ENCODE data around the gene NBAS. TPM values are rescaled to one million over a fixed set of nuclear protein-coding genes. Genes with fewer than 3 reads are reported as not detected.

The NBAS gene
- total and polyA plus RNA-seq, 8 donors = 14.5 to 96.2 (median 41.2) TPM

GRCh38 chr2:15272942-15273341, 288.2 kb downstream of the NBAS start:
- H3K9me3 ChIP-seq = no peaks in the 10 kb centered on the region
- H3K27me3 ChIP-seq = no peaks in the 10 kb centered on the region
- intact Hi-C loops (cut with DNase I; ENCODE audit: low total_unique reads) = no loop called here
- DNase-seq = no peak
- H3K36me3 ChIP-seq = peaks cover 0 to 28% (median 23%) of the 10 kb centered on the region in 4 donors
- H3K27ac ChIP-seq = no peak overlapping the region
- 63 to 91% (median 72%) methylated on average over 4 of the region's 4 CpGs for WGBS, 5 donors
- no peak for TF ChIP-seq EP300 (IDR thresholded peaks at IDR 0.05)
- no peak for TF ChIP-seq CTCF (IDR thresholded peaks at IDR 0.05)
- no peak for TF ChIP-seq POLR2A (IDR thresholded peaks at IDR 0.05)
- TF ChIP-seq POLR2AphosphoS5 (IDR thresholded peaks at IDR 0.05) = no peak
- peaks cover 0 to 26% (median 8%) of the 10 kb centered on the region in 4 donors for H3K4me1 ChIP-seq
- no peak overlapping the region for H3K4me3 ChIP-seq

- no peaks in the 10 kb centered on the region for H3K9me3 ChIP-seq
- intact Hi-C loops (cut with DNase I; ENCODE audit: low total_unique reads) = no loop called here
- no peak overlapping the region for H3K4me3 ChIP-seq
- no peak for DNase-seq
- TF ChIP-seq EP300 (IDR thresholded peaks at IDR 0.05) (no peak), POLR2A (IDR thresholded peaks at IDR 0.05) (no peak), CTCF (IDR thresholded peaks at IDR 0.05) (no peak), POLR2AphosphoS5 (IDR thresholded peaks at IDR 0.05) (no peak)
- no peaks in the 10 kb centered on the region for H3K27me3 ChIP-seq
- H3K4me1 ChIP-seq = peaks cover 0 to 26% (median 8%) of the 10 kb centered on the region in 4 donors
- peaks cover 0 to 28% (median 23%) of the 10 kb centered on the region in 4 donors for H3K36me3 ChIP-seq
- H3K27ac ChIP-seq = no peak overlapping the region
- WGBS, 5 donors = 60 to 68% (median 67%) methylated on average over 1 of the region's 1 CpG
These were observed 289.1 kb downstream of the NBAS start for GRCh38 chr2:15271941-15272542.

GRCh38 chr2:15271276-15271675, 289.9 kb downstream of the NBAS start:
- intact Hi-C loops (cut with DNase I; ENCODE audit: low total_unique reads) = no loop called here
- no peak for DNase-seq

GRCh38 chr2:15269043-15269442, 292.1 kb downstream of the NBAS start:
- Histone ChIP-seq H3K27ac (no peak overlapping the region), H3K4me3 (no peak overlapping the region), H3K27me3 (no peaks in the 10 kb centered on the region), H3K4me1 (peaks cover 0 to 26% (median 8%) of the 10 kb centered on the region in 4 donors), H3K9me3 (no peaks in the 10 kb centered on the region), H3K36me3 (peaks cover 0 to 17% (median 6%) of the 10 kb centered on the region in 4 donors)
- TF ChIP-seq EP300 (IDR thresholded peaks at IDR 0.05) (no peak), CTCF (IDR thresholded peaks at IDR 0.05) (no peak), POLR2AphosphoS5 (IDR thresholded peaks at IDR 0.05) (no peak), POLR2A (IDR thresholded peaks at IDR 0.05) (no peak)
- DNase-seq = no peak
- intact Hi-C loops (cut with DNase I; ENCODE audit: low total_unique reads) = no loop called here
- WGBS, 5 donors = 87 to 92% (median 89%) methylated on average over 4 of the region's 4 CpGs

More at GRCh38 chr2:15271276-15271675, 289.9 kb downstream of the NBAS start:
- H3K27me3 ChIP-seq = no peaks in the 10 kb centered on the region
- TF ChIP-seq EP300 (IDR thresholded peaks at IDR 0.05) = no peak
- TF ChIP-seq POLR2AphosphoS5 (IDR thresholded peaks at IDR 0.05) = no peak
- TF ChIP-seq POLR2A (IDR thresholded peaks at IDR 0.05) = no peak
- TF ChIP-seq CTCF (IDR thresholded peaks at IDR 0.05) = no peak
- H3K9me3 ChIP-seq = no peaks in the 10 kb centered on the region
- H3K4me3 ChIP-seq = no peak overlapping the region
- WGBS, 5 donors = 51 to 68% (median 58%) methylated on average over 3 of the region's 3 CpGs
- no peak overlapping the region for H3K27ac ChIP-seq
- peaks cover 0 to 26% (median 8%) of the 10 kb centered on the region in 4 donors for H3K4me1 ChIP-seq
- H3K36me3 ChIP-seq = peaks cover 0 to 23% (median 22%) of the 10 kb centered on the region in 4 donors
